ENCODE measurements around the gene MAPK10.

Gene MAPK10

DNA sequence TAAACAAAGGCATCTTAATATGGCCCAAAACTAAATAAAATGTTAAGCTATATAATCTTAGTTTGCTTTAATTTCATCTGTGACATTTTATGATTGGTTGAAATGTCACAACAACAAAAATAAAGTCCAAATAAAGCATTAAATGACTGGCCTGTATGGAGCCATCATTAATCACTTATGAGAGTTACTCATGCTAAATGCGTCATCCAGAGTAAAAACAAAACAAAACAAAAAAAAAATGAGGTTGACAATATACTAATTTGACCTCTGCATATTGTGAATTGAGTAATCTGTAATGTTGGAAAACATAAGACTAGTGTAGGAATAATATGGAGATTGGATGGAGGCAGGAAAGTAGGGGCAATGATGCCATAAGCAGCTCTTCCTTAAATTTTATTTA lies 139.7 kb downstream of the MAPK10 start:
- H3K27ac Mint-ChIP-seq, result no peak overlapping the region
- TF ChIP-seq, protein P1, sequence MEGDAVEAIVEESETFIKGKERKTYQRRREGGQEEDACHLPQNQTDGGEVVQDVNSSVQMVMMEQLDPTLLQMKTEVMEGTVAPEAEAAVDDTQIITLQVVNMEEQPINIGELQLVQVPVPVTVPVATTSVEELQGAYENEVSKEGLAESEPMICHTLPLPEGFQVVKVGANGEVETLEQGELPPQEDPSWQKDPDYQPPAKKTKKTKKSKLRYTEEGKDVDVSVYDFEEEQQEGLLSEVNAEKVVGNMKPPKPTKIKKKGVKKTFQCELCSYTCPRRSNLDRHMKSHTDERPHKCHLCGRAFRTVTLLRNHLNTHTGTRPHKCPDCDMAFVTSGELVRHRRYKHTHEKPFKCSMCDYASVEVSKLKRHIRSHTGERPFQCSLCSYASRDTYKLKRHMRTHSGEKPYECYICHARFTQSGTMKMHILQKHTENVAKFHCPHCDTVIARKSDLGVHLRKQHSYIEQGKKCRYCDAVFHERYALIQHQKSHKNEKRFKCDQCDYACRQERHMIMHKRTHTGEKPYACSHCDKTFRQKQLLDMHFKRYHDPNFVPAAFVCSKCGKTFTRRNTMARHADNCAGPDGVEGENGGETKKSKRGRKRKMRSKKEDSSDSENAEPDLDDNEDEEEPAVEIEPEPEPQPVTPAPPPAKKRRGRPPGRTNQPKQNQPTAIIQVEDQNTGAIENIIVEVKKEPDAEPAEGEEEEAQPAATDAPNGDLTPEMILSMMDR (IDR thresholded peaks at IDR 0.05), result no peak
- no peak for DNase-seq
- peaks cover 5% of the 10 kb centered on the region for H3K4me1 Mint-ChIP-seq
- peaks cover 11% of the 10 kb centered on the region for H3K9me3 Mint-ChIP-seq
- no peak overlapping the region for H3K4me3 Mint-ChIP-seq
- H3K27me3 Mint-ChIP-seq (ENCODE audit: low read depth, poor library complexity), result peaks cover 12% of the 10 kb centered on the region
- H3K36me3 Mint-ChIP-seq (ENCODE audit: low read depth), result peaks cover 2% of the 10 kb centered on the region

DNA sequence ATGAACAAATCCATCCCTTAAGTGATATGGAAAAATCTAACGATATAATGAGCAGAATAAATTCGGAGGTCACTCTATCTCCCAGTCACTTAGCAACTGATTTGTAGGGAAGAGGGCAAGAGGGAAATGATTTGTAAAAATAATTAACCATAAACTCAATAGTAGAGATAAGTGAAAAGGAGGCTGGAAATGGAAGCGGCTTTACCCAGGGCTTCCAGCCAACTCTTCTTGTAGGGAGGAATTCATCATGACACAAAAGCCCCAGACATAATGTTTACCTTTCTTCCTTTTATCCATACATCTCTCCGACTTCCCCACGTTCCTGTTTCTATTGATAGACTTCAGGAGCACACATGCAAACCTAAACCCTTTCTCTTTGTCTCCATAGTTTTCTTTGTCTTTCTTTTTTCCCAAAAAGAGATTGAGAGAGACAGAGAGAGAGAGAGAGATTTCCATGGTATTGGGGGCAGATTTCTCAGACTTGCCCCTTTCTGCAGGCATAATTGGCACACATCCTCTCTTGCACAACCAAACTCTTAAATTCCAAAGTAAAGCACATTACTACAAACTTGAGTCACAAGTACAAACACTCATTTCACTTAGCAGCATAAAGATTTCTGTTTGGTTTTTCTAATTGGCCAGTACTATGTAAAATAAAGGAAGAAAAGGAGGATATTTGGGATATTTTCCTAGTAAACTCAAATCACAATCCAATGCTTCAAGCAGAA lies 140.9 kb downstream of the MAPK10 start:
- no peak overlapping the region for H3K27ac Mint-ChIP-seq
- TF ChIP-seq, protein P1 (IDR thresholded peaks at IDR 0.05), result no peak
- DNase-seq, result no peak
- no peak overlapping the region for H3K4me3 Mint-ChIP-seq
- peaks cover 7% of the 10 kb centered on the region for H3K36me3 Mint-ChIP-seq (ENCODE audit: low read depth)
- peaks cover 12% of the 10 kb centered on the region for H3K27me3 Mint-ChIP-seq (ENCODE audit: low read depth, poor library complexity)
- H3K9me3 Mint-ChIP-seq, result peaks cover 23% of the 10 kb centered on the region
- H3K4me1 Mint-ChIP-seq, result peaks cover 5% of the 10 kb centered on the region

DNA sequence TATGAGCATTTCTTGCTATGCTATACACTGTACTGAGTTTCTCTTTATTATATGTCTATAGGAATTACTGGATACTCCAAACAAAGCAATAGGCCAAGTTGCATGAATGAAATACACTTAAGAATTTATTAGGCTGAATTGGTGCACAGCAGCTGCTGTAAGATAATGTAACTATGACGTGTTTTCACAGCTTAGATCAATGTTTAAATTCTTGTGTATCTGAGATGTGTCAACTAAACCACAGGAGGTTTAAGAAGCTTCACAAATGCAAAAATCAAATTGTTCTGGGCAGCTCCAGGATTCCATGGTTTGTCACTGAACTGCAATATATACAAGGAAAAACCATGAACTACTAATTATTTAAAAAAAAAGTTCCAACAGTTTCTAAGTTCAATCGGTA lies 156.7 kb downstream of the MAPK10 start:
- TF ChIP-seq, protein P1 (IDR thresholded peaks at IDR 0.05), result no peak
- Mint-ChIP-seq H3K27me3 (ENCODE audit: low read depth, poor library complexity) (no peaks in the 10 kb centered on the region), H3K4me3 (no peak overlapping the region), H3K4me1 (peaks cover 4% of the 10 kb centered on the region), H3K9me3 (peaks cover 9% of the 10 kb centered on the region), H3K27ac (no peak overlapping the region), H3K36me3 (ENCODE audit: low read depth) (no peaks in the 10 kb centered on the region)
- DNase-seq, result no peak

DNA sequence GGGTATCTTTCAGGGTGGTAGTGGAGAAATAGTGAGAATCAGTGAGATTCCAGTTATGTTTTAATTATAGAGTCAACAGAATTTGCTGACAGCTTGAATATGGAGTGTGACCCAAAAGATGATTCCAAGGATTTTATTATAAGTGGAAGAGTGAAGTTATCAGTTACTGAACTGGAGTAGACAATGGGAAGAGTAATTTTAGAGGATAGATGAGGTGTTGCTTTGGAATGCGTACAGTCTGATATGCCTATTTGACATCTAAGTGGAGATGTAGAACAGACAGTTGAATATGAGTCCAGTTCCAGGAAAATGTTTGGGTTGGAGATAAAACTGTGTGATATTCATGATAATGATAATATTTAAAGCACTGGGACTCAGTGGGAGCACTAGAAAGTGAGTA lies 174.2 kb downstream of the MAPK10 start:
- TF ChIP-seq, protein P1 (IDR thresholded peaks at IDR 0.05), result no peak
- Mint-ChIP-seq H3K27ac (no peak overlapping the region), H3K27me3 (ENCODE audit: low read depth, poor library complexity) (no peaks in the 10 kb centered on the region), H3K4me3 (no peak overlapping the region), H3K4me1 (no peaks in the 10 kb centered on the region), H3K36me3 (ENCODE audit: low read depth) (peaks cover 17% of the 10 kb centered on the region), H3K9me3 (peaks cover 27% of the 10 kb centered on the region)
- DNase-seq, result no peak

DNA sequence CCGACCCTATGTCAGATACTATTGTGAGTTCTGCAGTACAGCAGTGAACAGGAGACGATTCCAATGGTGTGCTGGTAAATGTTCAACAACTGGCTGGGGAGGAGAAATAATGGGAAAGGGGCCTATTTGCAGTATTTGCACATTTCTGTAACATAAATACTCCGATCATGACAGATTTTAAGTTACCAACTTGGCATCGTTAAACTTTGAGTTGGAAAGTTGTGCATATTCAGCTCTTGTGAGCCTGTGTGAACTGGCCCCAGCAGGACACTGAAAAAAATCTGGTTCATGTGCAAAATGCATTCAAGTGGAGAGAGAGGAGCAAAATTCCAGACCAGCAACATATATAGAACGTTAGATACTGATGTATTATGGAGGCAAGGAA lies 175.0 kb downstream of the MAPK10 start:
- no peak for DNase-seq
- TF ChIP-seq, protein P1 (IDR thresholded peaks at IDR 0.05), result no peak
- H3K27me3 Mint-ChIP-seq (ENCODE audit: low read depth, poor library complexity), result no peaks in the 10 kb centered on the region
- H3K4me1 Mint-ChIP-seq, result no peaks in the 10 kb centered on the region
- H3K36me3 Mint-ChIP-seq (ENCODE audit: low read depth), result peaks cover 15% of the 10 kb centered on the region
- no peak overlapping the region for H3K4me3 Mint-ChIP-seq
- H3K9me3 Mint-ChIP-seq, result peaks cover 27% of the 10 kb centered on the region
- H3K27ac Mint-ChIP-seq, result no peak overlapping the region
